Esophagus squamous epithelium (tissue), 5 donors: ENCODE results near the gene ST6GALNAC3. TPM values are rescaled to one million over a fixed set of nuclear protein-coding genes. Genes with fewer than 3 reads are reported as not detected.
A peak's percentile ranks its signal among the peaks of the same experiment; 100 is the strongest.

Source experiments
- DNase-seq: peaks from one replicate; lab custom pipeline; 2025; lab: John Stamatoyannopoulos, UW
- H3K27ac ChIP-seq, 4 donors: fragments of 200-600 bp; sonication (generic); one replicate each; pipeline ENCODE4 v1.5.1; 2016 to 2019; ENCODE audit warnings: mild to moderate bottlenecking in 1 of 4
- H3K27me3 ChIP-seq, 4 donors: fragments of 200-600 bp; sonication (generic); 1 replicate in 3 of 4; 2 replicates in 1 of 4; pipeline versions ENCODE4 v1.5.1 to v1.6.0; 2017 to 2021; ENCODE audit warnings: antibody characterized with exemption in 1 of 4
- H3K36me3 ChIP-seq, 3 donors: fragments of 200-600 bp; sonication (generic); one replicate each; pipeline ENCODE4 v1.5.1; 2016 to 2019
- H3K4me1 ChIP-seq, 3 donors: fragments of 200-600 bp; sonication (generic); one replicate each; pipeline ENCODE4 v1.5.1; 2017 to 2019
- H3K4me3 ChIP-seq, 4 donors: fragments of 200-600 bp; sonication (generic); 1 replicate in 3 of 4; 2 replicates in 1 of 4; pipeline ENCODE4 v1.5.1; 2016 to 2019; ENCODE audit warnings: mild to moderate bottlenecking in 2 of 4, moderate library complexity in 1 of 4
- H3K9me3 ChIP-seq, 3 donors: fragments of 200-600 bp; sonication (generic); one replicate each; pipeline ENCODE4 v1.5.1; 2016 to 2019
- POLR2A ChIP-seq, 4 donors: fragments of 450-650 bp; IDR thresholded peaks; one replicate each; pipeline ENCODE4 v1.6.1; 2017; ENCODE audit warnings: antibody characterized with exemption in 4 of 4, mild to moderate bottlenecking in 4 of 4, moderate library complexity in 3 of 4
- WGBS, 2 donors: methylation state at CpG; one replicate each; pipeline ENCODE4 v1.1.5; 2018; 5-methylcytosine and 5-hydroxymethylcytosine counted together
- intact Hi-C: fragments of 100-400 bp; cut with DNase I; formaldehyde crosslinking; loops from one replicate; pipeline ENCODE4 v1.15.0; 2022
- total RNA-seq, 4 donors: library from RNA; depleted of rRNA; stranded (reverse); fragments of >200 nt; gene quantifications; one replicate each; pipeline ENCODE4 v1.1.0, GENCODE V29; 2016
- TF ChIP-seq, protein P1 (sequence below), 6 experiments: fragments of 450-650 bp in 4 of 6; fragments of 200-600 bp in 2 of 6; sonication (generic) in 2 of 6; IDR thresholded peaks; one replicate each; pipeline ENCODE4 v1.5.1; 2016 to 2019; ENCODE audit warnings: antibody characterized with exemption in 6 of 6, mild to moderate bottlenecking in 4 of 6, moderate library complexity in 4 of 6
- donor health status: DM: yes; HTN: yes; CAD: no.

Gene ST6GALNAC3
- total RNA-seq, 4 donors from 2014 or later = 0.27 to 4.3 (median 2.2) TPM

DNA sequence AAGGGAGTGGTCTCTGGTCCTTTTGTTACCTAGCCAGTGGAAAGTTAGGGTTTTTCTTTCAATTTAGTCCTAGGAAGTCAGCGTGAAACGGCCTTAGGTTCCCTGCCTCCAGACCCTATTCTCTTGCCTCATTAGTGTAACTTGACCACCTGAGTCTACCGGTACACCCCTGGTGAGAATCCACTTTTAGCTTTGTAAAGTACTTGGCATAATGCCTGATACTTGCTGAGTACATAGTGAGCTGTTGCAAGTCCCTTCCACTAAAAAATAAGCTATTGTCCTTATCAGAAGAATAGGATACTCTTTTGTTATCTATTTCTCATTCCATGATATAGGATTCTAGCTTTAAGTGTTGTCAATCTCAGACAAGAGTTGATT, 228.8 kb downstream of the ST6GALNAC3 start:
- DNase-seq = no peak
- no peaks in the 10 kb centered on the region for H3K27me3 ChIP-seq
- H3K4me1 ChIP-seq = no peaks in the 10 kb centered on the region
- no peak overlapping the region for H3K4me3 ChIP-seq
- no peak overlapping the region for H3K27ac ChIP-seq
- no peaks in the 10 kb centered on the region for H3K9me3 ChIP-seq
- intact Hi-C loops = no loop called here
- 78 to 89% methylated on average over 3 of the region's 3 CpGs for WGBS, 2 donors
- TF ChIP-seq, protein P1, sequence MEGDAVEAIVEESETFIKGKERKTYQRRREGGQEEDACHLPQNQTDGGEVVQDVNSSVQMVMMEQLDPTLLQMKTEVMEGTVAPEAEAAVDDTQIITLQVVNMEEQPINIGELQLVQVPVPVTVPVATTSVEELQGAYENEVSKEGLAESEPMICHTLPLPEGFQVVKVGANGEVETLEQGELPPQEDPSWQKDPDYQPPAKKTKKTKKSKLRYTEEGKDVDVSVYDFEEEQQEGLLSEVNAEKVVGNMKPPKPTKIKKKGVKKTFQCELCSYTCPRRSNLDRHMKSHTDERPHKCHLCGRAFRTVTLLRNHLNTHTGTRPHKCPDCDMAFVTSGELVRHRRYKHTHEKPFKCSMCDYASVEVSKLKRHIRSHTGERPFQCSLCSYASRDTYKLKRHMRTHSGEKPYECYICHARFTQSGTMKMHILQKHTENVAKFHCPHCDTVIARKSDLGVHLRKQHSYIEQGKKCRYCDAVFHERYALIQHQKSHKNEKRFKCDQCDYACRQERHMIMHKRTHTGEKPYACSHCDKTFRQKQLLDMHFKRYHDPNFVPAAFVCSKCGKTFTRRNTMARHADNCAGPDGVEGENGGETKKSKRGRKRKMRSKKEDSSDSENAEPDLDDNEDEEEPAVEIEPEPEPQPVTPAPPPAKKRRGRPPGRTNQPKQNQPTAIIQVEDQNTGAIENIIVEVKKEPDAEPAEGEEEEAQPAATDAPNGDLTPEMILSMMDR (IDR thresholded peaks at IDR 0.05) = no peak
- TF ChIP-seq POLR2A (IDR thresholded peaks at IDR 0.05) = no peak
- no peaks in the 10 kb centered on the region for H3K36me3 ChIP-seq

DNA sequence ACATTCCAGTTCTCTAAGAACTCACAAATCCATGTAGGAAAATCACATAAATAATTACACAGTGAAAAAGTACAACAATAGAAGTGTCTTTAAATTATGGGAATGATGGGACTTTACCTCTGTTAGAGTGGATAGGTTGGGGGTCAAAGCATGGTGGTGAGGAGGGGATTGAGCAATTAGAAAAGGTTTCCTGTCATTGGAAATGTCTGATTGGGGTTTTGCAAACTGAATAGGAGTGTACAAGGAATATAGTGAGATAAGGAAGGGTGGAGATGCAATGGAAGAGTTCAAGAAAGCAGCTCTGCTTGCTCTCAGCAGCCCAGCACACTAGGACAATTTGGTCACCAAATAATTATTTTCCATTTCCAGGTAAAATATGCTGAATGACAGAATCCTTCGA, 238.8 kb downstream of the ST6GALNAC3 start:
- no peak overlapping the region for H3K4me3 ChIP-seq
- H3K4me1 ChIP-seq = no peaks in the 10 kb centered on the region
- no peak for TF ChIP-seq POLR2A (IDR thresholded peaks at IDR 0.05)
- TF ChIP-seq, protein P1 (IDR thresholded peaks at IDR 0.05) = no peak
- H3K27ac ChIP-seq = no peak overlapping the region
- no peak for DNase-seq
- no peaks in the 10 kb centered on the region for H3K36me3 ChIP-seq
- WGBS, 2 donors = 63 to 75% methylated on average over 1 of the region's 1 CpG
- intact Hi-C loops = no loop called here
- no peaks in the 10 kb centered on the region for H3K9me3 ChIP-seq
- no peaks in the 10 kb centered on the region for H3K27me3 ChIP-seq

DNA sequence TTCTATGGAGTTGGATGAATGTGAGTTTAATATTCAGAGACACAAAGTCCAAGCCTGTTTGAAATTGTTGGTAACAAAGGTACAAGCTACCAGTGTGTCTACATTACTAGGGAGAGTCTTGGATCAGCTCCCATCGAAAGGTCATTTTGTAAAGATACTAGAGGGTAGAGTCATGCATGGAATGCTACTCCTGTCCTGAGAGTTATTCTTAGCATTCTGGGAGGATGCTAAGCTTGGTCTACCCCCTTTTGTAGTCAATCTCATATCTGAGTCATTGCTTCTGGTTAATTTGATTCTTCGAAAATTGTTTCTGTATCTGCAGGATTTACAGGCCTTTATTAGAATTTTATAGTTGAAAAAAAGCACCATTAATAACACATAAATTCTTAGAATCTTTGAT, 240.2 kb downstream of the ST6GALNAC3 start:
- 80 to 87% methylated on average over 2 of the region's 2 CpGs for WGBS, 2 donors
- no peak for TF ChIP-seq POLR2A (IDR thresholded peaks at IDR 0.05)
- TF ChIP-seq, protein P1 (IDR thresholded peaks at IDR 0.05) = no peak
- no peak for DNase-seq
- Histone ChIP-seq H3K27ac (no peak overlapping the region), H3K4me3 (no peak overlapping the region), H3K9me3 (no peaks in the 10 kb centered on the region), H3K36me3 (no peaks in the 10 kb centered on the region), H3K4me1 (no peaks in the 10 kb centered on the region), H3K27me3 (no peaks in the 10 kb centered on the region)
- intact Hi-C loops = no loop called here

DNA sequence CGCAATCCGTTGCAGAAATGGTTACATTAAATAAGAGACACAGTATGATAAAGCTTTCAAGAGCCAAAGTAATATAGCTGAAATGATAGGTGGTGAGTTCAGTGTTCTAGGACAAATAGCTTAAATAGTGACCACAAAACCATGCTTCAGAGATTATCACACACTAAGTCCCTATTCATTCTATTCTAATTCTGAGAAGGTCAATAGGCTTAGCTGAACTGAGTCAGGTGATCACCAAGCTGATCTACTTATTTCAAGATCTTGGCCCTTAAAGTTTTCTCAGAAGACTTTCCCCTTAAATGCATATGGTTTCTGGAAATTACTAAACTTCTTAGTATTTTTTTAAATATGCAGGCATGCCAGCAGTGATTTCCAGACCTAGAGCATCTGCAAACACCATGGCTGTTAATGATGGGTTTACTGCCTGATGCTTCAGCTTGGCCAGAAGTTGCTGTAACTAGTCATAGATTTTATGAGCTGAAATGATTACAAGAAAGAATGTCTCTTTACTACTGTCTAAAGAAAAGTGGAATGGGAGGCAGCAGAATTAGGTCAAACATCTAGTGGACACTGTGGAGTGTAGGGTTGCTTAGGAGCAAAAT, 242.9 kb downstream of the ST6GALNAC3 start:
- no peak for DNase-seq
- H3K4me1 ChIP-seq = no peaks in the 10 kb centered on the region
- 45 to 94% methylated on average over 2 of the region's 2 CpGs for WGBS, 2 donors
- H3K27ac ChIP-seq = no peak overlapping the region
- intact Hi-C loops = no loop called here
- H3K36me3 ChIP-seq = no peaks in the 10 kb centered on the region
- TF ChIP-seq, protein P1 (IDR thresholded peaks at IDR 0.05) = no peak
- no peak for TF ChIP-seq POLR2A (IDR thresholded peaks at IDR 0.05)
- H3K4me3 ChIP-seq = no peak overlapping the region
- H3K9me3 ChIP-seq = no peaks in the 10 kb centered on the region
- H3K27me3 ChIP-seq = no peaks in the 10 kb centered on the region

DNA sequence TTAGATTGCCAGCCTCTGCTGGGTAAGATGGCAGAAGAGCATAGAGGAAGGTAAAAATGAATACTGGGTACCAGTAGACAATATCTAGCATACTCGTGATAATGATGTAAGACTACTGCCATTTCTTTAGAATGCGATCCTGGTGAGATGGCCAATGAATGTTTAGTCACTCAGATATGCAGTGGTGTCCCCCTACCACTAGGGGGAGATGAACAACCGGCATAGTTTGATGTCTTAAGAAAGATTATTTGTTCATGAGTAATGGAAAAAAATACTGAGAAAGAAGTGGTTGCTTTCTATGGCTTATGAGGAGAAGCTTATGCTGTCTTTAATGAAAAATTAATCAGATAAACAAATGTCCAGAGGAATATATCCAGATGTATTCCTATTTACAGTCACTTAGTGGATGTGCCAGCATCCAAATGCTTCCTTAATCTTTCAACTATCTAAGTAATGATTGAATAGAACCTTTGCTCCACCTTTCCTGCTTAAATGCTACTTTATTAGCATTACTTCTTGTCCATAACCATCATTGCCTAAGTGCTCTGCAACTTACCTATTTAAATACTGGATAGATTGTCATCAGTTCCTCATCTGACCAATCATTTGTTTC, 256.6 kb downstream of the ST6GALNAC3 start:
- Histone ChIP-seq H3K36me3 (no peaks in the 10 kb centered on the region), H3K27me3 (no peaks in the 10 kb centered on the region), H3K4me1 (no peaks in the 10 kb centered on the region), H3K4me3 (no peak overlapping the region), H3K9me3 (no peaks in the 10 kb centered on the region), H3K27ac (no peak overlapping the region)
- WGBS, 2 donors = 14% methylated on average over 3 of the region's 3 CpGs
- no peak for TF ChIP-seq POLR2A (IDR thresholded peaks at IDR 0.05)
- TF ChIP-seq, protein P1 (IDR thresholded peaks at IDR 0.05) = peak; percentile 58 to 80 (median 77)
- no peak for DNase-seq
- intact Hi-C loops = no loop called here
